Fibroblast of lung (primary cell): ENCODE results near the gene CD2AP.

Experiments
- EZH2 ChIP-seq: IDR thresholded peaks from 2 replicates; pipeline ENCODE4 v1.5.1; 2012; ENCODE audit warnings: low read length, control low read depth, mild to moderate bottlenecking; ENCODE audit errors: missing control alignments
- TF ChIP-seq, protein P1 (sequence below), 2 donors: IDR thresholded peaks in 1 of 2; conservative IDR thresholded peaks in 1 of 2; 1 replicate in 1 of 2; 2 replicates in 1 of 2; pipeline ENCODE4 v1.5.1; 2011 to 2012; ENCODE audit warnings: low read length in 2 of 2, control low read depth in 1 of 2, inconsistent platforms in 1 of 2, low read depth in 1 of 2, mild to moderate bottlenecking in 1 of 2

GRCh38 chr6:47481806-47482205 is 4.2 kb downstream of the CD2AP start:
- TF ChIP-seq, protein P1, sequence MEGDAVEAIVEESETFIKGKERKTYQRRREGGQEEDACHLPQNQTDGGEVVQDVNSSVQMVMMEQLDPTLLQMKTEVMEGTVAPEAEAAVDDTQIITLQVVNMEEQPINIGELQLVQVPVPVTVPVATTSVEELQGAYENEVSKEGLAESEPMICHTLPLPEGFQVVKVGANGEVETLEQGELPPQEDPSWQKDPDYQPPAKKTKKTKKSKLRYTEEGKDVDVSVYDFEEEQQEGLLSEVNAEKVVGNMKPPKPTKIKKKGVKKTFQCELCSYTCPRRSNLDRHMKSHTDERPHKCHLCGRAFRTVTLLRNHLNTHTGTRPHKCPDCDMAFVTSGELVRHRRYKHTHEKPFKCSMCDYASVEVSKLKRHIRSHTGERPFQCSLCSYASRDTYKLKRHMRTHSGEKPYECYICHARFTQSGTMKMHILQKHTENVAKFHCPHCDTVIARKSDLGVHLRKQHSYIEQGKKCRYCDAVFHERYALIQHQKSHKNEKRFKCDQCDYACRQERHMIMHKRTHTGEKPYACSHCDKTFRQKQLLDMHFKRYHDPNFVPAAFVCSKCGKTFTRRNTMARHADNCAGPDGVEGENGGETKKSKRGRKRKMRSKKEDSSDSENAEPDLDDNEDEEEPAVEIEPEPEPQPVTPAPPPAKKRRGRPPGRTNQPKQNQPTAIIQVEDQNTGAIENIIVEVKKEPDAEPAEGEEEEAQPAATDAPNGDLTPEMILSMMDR (conservative IDR thresholded peaks at IDR 0.05 in 1 of 2, IDR thresholded peaks at IDR 0.05 in 1 of 2; ENCODE audit: low read depth in 1 of 2, low read length in 2 of 2), result no peak
- no peak for TF ChIP-seq EZH2
